NCI-H524 treated with DMSO at 0.1 percent for 48 hours (cell line): ENCODE measurements around the gene SH3TC2.

Experiments
- DNase-seq: peaks from one replicate; lab custom pipeline; 2025; lab: John Stamatoyannopoulos, UW

SH3TC2 gene

DNA sequence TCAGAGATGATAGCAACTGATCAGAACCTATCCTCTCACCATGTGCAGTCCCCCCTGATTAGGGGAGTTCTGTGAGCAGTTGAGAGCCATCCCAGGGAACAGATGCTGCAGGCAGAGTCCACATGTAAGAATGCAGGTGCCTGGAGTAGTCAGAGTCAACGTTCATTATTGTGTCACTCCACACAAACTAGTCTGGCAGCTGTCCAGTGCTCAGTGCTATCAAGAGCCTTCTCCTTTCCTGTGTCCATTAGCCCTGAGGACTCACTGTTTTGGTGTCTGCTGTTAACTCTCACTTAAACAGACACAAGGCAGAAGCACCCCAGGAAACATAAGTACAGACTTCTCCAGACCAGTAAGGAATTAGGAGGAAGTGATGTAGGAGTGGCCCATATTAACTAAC is 2.5 kb downstream of the SH3TC2 start:
- DNase-seq, result no peak

DNA sequence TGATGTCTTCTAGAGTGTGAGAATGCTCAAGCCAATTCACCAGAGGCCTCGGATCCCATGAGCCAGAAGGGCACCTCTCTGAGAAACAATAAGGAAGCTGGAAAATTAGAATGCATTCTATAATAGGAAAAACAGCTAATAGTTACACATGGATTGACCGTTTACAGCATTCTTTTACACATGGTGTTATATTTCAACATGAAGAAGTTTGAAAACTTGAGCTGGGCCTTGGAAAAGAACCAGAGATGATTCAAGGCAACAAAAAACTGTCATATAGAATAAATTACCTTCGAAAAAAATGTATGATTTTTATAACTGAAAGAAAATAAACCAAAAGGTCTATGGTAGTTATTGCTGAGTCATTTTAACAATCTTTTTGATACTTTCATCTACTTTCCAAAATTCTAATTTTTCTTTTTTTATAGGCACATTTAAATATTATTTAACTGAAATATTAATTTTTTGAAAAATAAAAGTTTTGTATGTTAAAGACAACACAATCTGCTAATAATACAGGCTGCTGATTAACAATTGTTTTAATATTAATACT is 6.2 kb downstream of the SH3TC2 start:
- DNase-seq, result no peak

DNA sequence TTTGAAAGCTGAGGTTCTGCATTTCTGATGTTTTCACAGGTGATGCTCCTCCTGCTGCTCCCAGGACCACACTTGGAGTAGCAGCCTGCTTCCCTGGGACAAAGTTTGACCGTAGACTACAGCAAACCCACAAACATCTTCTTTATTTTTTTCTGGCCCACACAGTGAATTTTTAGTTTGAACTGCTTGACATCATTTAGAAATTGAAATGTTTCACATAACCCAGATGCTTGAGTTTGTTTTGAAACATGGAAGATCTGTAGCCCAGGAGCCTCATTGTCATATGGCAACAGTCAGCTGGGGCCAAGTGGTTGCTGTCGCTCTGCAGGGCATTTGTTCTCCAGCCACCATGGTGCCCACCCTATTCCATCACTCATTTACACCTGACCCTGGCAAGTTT is 8.4 kb downstream of the SH3TC2 start:
- no peak for DNase-seq

DNA sequence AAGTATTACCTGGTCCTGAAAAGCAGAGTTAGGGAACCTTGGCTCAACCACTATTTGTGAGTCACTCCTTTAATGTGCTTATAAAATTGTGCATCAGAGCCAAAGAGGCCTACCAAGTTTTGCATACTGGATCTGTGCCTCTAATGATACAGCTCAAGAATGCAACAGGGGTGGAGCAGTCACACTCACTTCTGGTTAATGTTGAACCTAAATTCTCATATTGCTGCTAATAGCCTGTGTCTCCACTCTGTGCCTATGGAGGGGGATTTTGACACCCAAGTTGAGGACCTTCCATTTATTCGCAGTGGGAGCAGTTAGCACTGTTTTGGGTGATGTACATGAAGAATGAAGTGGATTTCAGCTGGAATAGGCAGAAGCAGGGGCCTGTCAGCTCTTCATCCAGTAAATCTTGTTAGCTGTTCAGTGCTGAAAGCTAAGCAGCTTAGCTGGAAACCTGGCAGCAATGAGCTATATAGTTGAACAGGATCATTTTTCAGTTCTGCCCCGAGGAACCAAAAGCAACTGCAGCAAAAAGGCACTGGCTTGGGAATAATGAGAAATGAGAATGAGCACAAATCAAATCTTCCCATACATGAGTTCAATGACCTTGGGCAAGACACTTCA is 9.7 kb downstream of the SH3TC2 start:
- DNase-seq, result peak; percentile 23

DNA sequence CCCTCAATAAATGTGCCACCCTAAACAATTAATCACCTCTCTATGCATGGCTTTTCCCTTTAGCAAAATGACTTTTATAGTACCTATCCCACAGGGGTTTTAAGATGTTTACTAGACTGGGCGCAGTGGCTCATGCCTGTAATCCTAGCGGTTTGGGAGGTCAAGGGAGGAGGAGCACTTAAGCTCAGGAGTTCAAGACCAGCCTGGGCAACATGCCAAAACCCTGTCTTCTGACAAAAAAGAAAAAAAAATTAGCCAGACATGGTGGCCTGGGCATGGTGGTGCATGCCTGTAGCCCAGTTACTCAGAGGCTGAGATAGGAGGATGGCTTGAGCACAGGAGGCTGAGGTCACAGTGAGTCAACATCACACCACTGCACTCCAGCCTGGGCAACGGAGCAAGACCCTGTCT is 13.5 kb downstream of the SH3TC2 start:
- DNase-seq, result no peak

DNA sequence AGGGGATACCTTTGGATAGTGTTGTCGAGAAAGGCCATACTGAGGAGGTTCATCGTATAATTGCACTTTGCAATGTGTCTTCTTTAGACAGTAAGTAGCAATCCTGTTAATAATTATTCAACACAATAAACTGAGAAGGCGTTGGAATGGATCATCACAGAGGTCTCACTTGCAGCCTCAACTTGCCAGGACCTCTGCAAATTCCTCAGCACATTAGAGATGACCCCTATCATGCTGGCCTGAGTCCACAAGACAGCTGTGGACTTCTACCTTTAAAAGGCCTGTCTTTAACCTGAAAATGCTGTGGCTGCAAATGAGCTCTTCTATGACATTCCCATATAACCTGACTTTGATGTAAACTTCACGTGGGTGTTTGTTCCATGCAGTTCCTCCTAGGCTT is 14.1 kb downstream of the SH3TC2 start:
- DNase-seq, result no peak

DNA sequence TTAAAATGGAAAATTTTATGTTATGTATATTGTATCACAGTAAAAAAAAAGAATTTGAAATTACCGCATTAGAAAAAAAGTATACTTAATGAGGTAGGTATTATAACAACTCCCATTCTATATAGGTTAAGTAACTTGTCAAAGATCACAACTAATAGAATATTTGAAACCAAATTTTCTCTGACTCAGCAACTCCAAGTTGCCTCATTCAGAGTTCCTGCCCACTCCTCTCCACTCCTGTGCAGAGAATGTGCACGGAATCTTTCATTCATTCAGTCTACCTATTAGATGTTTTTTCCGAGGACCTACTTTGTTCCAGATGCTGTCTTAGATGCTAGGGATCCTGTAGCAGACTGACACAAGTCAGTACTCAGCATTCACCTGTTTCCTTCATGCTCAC is 15.4 kb downstream of the SH3TC2 start:
- DNase-seq, result no peak

DNA sequence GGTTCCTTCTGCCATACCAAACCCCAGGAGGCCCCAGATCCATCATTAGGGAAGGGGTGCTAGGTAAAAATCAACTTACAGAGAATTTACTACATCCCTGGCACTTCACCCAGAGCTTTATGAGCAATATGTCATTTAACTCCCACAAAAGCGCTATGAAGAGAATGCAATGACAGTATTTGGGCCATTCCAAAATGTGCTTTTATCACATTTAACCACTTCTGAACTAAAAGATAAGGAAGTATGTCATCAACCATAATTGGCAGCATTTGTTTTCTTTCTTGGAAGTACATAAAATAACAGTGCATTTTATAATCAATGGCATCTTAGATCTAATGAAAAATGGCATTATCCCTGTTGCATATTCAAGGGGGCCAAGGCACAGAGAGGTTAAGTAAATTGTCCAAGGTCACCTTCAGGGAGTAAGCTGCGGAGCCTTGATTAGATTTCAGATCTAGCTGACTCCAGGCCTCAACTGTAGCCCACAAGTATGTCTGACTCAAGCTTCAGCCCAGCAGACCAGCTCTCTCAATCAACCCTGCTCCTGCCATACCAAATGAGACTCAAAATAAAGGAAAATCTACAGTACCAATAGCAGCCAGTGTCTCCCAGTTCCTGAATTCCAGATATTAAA is 16.5 kb downstream of the SH3TC2 start:
- no peak for DNase-seq

DNA sequence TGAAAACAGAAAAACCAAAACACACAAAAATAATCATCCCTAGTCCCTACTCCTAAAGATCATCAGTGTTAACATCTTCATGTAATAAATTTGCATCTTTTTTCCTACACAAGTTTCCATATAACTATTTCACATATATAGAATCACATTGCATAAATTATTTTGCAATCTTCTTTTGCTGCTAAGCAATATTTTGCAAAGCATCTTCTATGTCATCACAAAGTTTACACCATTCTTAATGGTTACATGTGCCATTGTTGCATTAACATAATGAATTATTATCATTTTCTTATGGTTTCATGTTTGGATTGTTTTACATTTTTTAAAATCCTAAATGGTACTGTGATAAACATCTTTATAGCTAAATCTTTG is 17.8 kb downstream of the SH3TC2 start:
- DNase-seq, result no peak

DNA sequence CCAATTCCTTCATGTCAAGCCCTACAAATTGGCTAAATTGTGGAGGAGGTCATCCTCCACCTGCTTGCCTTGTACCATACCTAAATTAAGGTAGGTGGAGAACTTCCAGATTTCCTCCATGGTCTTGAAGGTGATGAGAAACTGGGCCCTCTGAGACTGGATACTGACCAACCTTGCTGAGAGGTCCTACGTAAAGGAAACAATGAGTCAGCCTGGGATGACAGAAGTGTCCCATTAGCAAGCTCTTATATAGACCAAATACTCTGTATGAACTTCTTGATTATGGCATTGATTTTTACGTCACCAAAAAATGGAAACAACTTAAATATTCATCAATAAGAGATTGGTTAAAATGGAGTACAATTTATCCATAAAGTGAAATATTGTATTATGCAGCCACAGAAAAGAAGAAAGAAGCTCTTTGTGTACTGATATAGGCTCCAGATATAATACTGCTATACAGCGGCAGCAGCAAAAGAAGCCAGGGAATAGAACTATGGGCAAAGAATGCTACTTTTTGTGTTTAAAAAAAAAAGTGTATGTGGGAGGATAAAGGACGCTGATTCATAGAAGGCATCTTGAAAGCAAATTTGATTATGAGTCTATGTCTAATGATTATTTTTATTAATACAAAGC is 18.3 kb downstream of the SH3TC2 start:
- no peak for DNase-seq

DNA sequence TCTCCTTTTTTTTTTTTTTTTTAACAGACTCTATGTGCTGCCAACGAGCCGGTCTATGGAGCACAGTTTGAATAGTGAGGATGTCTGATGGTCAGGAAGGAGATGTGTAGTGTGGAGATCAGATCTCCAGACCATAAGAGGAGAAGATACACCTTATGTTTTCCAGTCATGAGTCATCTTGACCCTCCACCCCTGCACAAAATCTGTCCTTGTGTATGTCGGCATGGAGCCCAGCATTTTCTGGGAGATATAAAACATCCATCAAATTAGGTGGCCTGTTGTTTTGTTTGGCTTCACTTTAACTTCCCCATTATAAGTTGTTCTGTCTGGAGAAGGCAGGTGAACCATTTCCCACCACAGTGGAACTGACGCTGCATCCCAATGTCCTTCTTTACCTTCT is 19.2 kb downstream of the SH3TC2 start:
- no peak for DNase-seq

DNA sequence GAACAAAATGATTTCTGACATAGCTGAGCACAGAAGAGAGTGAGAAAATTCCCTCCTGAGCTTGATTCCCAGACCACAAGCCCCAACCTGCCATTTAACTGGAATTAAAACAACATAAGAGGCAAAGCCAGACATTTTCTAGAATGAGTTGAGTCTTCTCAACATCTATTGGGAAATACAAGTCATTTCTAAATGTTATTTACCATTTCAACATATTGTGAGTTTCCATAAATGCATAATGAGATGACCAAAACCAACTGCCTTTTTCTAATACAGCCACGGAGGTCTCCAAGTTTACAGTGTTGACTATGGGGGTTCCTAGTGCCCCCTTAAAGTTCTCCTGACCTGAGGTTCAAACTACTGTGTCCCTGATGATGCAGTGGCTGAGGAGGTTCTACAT is 20.0 kb downstream of the SH3TC2 start:
- no peak for DNase-seq

DNA sequence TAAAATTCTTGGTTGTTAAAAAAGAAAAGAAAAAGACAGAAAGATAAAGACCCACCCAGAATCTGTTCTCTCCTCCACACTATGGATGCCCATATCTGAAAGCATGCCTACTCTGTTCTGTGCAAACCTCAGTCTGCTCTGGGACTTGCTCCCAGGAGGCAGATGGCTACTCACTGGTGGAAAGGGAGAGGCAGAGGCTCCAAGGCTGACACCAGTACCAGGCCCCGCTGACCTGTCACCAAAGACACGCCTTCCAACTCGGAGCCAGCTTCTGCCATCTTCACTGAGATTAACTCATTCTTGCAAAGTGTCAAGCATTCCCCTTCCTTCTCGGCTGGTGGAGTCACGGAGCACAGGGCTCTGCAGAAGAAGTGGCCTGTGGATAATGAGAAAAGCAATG is 21.6 kb downstream of the SH3TC2 start:
- DNase-seq, result no peak

DNA sequence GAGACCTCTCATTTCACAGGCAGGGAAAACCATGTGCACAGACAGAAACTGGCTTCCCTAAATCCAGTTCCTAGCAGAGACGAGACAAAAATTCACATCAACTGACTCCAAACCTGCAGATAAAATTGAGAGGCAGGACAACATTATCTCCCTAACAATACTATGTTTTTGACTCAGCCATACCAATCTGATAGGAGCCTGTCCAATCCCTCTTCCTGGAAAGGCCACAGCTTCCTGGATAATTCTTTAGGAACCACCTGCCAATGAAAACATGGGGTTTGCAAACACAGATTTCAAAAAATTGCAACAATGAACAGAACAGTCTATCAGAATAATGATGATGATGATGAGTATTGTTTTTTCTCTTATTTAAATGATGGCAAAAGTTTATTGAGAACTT is 22.4 kb downstream of the SH3TC2 start:
- DNase-seq, result no peak

DNA sequence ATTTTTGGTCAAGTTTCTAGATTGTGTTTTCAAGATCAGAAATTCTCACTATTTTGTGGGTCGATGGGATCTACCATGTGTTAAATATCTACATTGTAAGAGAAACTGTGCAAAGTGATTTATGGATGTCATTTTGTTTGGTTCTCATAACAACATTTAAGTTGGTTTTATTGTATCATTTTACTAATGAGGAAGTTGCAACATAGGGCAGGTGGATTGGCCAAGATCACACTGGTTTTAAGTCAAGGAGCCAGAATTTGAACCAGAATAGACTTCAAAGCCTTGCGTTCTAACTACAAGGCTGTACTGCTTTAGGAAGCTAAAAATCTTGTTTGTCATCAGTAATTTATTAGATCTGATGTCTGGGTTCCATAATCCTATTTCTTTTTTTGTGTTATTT is 23.4 kb downstream of the SH3TC2 start:
- no peak for DNase-seq

DNA sequence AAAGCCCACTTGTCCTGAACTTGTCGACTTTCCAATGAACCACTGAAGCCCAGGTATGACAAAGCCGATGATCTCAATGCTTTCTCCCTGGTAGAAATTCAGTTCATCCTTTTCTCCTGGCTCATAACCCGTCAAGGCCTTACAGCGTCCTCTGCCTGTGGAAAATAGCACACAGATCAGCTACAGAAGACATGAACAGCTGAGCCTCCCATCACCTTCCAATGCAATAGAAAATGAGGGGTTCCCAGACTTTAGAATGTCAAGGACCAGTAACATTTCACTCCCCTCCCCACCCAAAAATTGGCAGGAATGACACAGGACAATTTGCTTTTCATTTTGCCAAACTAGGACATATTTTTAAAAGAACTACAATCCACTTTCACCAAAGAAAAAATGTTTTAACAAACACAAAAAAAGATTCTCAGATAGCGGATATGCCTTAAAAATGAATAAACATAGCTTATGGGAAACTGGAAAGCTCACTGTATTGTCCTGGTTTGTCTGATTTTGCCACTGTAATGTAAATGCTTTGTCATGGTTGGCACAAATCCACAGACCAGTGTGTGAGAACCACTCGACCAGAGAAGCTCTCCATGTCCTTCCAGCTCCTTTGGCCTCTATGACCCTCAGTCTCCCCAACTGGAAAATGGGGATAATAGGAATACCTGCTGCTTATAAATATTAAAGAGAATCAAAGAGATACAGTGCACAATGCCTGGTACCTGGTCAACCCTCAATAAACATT is 24.4 kb downstream of the SH3TC2 start:
- no peak for DNase-seq

DNA sequence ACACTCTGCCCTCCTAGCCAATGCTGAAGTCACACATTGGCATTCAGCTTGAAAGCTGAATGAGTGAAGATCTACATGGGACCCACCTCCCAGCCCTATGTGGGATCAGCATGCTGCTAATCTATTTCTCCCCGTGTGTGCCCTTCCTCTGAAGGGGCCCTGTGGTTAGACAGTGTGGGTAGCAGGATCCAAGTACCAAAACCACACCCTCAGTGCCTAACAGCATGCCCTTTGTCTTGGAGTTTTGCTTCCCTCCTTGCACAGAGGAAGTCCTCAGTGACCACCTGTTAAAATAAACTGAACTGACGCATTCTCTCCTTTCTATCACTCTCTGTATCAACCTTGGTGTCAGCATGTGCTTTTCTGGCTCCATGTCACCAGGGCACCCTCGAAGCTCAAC is 25.0 kb downstream of the SH3TC2 start:
- DNase-seq, result no peak

DNA sequence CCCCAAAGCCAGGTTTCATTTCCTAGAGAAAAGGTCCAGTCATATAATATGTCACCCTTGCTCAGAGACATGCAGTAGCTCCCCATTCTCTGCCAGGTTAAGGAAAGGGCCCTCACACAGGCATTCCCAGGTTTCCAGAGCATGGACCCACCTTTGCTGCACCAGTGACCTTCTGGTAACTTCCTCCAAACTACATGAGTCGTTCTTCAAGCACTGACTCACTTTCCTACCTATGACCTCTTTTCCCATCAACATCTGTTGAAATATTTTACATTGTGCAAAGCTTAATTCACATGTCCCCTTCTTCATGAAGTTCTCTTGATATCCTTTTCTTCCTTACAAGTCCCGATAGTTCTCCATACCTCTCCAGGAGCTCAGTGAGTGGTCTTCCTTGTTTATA is 25.9 kb downstream of the SH3TC2 start:
- DNase-seq, result no peak

DNA sequence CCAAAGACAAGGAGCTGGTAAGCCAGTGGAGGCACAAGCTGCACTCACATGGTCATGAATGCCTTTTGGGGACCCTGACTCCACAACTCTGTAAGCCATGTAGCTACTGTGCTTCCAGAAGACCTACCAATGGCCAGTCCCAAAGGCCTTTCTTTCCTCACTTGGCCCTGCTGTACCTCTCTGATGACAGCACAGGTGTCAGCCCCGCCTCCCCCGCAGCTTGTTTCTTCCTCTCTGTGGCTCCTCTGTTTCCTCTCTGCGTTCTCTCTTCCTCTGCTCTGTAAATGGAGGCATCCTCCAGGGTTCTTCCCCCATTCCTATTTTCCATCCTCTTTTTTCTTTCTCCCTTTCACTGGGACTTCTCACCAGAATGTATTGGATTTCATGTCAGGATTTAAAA is 26.7 kb downstream of the SH3TC2 start:
- no peak for DNase-seq

DNA sequence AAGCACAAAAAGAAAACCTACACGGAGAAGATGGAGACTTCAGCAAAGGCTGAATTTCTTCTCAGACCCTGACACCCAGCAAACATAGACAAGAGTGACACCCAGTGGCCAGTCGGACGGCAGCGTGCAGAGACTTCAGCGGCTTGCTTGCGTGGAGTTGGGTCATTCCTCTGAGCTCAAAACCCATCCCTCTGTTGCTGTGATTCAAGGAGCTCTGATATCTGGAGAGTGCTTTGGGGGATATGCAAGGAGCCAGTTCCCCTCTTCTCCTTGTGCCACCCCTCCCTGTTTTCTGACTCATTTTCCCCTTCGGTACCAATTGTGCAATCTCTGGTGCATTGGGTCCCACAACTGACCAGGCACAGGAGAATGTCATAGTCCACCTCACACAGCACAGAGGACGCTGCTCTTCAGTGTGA is 27.5 kb downstream of the SH3TC2 start:
- no peak for DNase-seq

DNA sequence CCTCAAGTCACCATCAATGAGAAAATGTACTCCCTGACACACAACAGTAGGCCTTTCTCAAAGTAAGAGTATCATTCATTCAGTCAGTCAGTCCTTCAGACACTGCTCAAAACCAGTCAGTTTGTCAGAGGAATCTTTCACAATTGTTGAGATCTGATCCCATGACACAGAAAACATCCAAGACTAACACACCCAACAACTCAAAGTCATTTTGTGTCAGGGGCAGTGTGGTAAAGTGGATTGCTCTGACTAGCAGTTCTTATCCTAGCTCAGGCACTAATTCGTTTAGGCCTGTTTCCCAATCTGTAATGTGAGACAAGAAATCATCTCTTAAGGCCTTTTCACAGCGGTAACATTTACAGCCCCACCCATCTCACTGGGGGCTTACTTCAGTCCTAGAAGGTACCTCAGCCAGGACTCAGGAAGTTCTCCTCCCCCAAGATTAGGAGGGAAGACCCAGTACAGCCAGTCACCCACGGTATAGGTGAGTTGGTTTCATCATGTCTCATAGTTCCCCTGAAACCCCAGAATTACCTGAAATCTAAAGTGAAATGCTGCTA is 31.9 kb downstream of the SH3TC2 start:
- DNase-seq, result no peak

DNA sequence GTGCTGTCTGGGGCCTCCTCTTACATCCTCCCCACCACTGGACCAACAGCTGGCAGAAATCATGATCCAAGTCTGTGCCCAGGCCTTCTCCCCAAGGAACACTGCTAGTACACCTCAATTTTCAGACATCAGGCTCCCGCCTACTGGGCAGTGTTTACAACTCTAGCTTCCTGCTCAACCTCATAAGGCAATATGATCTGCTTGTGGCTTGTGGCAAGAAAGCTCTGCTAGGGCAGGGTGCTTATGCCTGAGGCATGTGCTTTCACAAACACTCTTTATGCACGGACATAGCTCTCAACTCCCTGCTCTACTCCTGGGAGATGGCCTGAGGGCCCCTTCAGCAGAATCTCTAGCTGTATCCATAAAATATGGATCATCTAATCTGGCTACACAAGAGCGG is 32.5 kb downstream of the SH3TC2 start:
- DNase-seq, result no peak

DNA sequence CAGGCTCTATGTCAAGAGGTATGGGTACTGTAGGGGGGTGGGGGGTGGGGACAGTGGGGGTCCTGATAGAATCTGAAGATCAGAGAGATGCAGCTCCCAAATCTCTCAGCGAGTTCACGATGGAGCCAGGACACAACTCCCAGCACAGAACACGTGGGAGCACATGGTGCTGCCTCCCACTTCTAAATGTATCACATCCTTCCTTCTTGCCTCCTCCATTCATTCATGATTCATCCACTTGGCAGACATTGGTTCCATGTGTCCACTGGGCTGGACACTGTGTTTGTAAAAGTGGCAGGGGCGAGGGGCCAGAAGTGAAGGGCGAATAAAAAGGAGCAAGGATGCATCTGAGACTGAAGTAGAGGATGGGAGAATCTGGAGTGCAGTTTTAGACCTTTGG is 33.9 kb downstream of the SH3TC2 start:
- DNase-seq, result no peak
